ENCODE measurements around the gene UCK2.

UCK2 gene

DNA sequence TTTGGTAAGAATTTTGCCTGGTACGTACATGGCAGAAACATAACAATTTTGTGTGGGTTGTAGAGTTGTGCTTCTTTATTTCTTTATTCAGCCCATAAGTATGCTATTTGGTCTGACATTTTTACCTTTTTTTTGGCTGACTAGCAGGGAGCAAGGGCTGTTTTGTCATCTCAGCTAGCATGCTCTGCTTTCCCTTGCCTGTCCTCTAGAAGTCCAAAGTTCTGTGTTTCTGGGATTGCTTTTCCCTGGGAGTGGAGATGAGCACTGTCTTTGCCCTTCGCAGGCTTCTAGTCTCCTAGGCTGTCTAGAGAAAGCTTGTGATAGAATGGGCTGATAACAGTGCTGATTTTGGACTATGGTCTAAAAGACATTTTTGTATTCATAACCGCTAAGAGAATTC, 7.5 kb downstream of the UCK2 start:
- no peak for DNase-seq

GRCh38 chr1:165836664-165837482, 9.5 kb downstream of the UCK2 start:
- DNase-seq, result no peak

DNA sequence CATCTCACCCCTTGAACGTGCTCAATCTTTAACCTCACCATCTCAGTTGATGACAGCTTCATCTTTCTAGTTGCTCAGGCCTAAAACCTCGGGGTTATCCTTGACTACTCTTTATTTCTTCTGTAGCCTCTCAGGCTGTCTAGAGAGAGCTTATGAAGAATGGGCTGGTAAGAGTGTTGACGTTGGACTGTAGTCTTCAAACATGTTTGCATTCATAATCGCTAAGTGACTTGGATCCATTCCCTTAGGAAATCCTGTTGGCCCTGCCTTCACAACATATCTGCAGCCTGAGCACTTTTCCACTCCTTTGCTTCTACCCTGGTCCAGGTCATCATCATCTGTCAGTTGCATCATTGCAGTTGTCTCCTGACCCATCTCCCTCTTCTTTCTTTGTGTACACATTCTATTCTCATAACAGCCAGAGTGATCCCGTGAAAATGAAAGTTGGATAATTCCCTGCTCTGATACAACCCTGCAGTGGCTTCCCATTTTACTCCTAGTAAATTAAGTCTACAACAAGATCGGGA, 10.5 kb downstream of the UCK2 start:
- no peak for DNase-seq

DNA sequence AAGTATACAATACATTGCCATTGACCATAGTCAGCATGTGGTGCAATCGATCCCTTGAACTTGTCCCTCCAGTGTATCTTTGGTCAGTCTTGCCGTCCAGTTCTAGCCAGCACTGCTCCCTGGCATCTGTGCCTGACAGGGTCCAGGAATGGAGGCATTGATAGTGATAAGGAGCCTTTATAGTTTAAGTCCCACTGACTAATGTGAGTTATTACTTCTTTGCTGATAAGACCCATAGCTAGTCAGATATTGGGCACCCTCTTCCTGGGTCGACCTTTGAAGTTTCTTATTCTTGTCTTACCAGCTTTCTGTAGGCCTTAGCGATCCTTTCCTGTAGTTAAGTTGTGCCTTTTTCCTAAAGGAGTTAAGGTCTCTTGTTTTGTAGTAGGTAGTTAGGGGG, 13.0 kb downstream of the UCK2 start:
- no peak for DNase-seq

- no peak for DNase-seq
Measured at GRCh38 chr1:165841582-165842017, 14.2 kb downstream of the UCK2 start.

DNA sequence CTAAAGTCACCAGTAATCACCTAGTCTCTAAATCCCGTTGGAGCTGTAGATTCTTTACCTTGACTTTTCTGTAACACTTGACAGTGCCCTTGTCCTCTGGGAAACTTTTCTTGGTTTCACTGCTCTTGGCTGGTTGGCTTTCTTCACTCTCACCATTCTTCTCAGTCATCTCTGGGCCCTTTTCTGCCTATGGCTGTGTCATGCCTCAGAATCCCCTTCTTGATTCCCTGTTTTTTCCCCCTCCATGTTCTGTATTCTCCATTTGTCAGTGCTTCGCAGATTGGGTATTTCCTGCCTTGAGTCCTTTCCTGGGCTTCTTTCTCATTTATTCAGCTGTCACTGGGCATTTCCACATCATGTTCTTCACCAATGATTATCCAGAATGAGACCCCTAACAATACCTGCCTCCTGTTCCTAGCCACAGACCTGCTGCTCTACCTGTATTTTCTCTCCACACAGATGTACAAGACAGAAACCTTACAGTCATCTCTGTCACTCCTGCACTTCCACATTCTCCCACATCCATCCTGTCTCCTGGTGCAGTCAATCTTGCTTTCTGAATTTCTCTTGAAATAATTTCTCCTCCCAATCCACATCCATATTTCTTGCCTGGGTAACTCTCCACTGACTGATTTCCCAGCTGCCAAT, 14.7 kb downstream of the UCK2 start:
- DNase-seq, result no peak

GRCh38 chr1:165842671-165843129, 15.3 kb downstream of the UCK2 start:
- DNase-seq, result no peak

DNA sequence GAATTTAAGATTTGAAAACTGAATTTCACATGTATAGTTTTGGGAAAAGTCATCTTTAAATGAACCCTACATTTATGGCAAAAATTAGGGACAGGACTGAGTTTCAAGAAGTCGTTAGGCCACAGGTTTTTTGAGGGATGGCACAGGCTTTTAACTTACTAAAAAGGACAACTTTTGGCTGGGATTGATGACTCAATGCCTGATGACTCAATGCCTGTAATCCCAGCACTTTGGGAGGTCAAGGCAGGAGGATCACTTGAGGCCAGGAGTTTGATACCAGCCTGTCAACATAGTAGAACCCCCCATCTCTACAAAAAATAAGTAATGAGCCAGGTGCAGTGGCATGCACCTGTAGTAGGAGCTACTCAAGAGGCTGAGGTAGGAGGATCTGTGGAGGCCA, 15.9 kb downstream of the UCK2 start:
- DNase-seq, result no peak

- no peak for DNase-seq
Measured at GRCh38 chr1:165844114-165844798, 16.8 kb downstream of the UCK2 start.

GRCh38 chr1:165844933-165845332, 17.5 kb downstream of the UCK2 start:
- no peak for DNase-seq

GRCh38 chr1:165845569-165845968, 18.2 kb downstream of the UCK2 start:
- no peak for DNase-seq

DNA sequence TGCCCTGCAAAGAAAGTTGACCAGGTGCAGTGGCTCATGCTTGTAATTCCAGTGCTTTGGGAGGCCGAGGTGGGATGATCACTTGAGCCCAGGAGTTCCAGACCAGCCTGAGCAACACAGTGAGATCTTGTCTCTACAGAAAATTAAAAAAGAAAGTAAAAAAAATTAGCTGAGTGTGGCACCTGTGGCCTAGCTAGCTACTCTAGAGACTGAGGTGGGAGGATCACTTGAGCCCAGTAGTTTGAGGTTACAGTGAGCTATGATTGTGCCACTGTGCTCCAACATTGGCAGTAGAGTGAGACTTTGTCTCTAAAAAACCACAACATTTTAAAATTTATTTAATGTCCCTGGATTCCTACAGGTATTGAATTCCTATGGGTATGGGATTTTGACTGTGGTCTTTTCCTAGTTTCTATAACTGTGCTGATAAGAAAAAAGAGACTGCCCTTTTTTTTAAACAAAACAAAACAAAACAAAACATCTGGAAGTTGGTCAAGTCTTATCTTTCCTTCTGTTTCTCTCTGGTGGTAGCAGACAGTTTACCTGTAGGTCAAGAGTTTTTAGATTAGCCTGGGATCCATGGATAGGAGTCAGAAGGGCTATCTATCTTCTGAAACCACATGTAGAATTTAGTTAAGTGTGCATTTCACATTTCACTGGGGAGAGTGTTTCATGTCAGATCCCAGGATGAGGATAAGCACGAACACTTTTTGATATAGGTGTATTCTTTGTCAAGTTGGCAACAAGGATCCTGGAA, 18.8 kb downstream of the UCK2 start:
- DNase-seq, result no peak

DNA sequence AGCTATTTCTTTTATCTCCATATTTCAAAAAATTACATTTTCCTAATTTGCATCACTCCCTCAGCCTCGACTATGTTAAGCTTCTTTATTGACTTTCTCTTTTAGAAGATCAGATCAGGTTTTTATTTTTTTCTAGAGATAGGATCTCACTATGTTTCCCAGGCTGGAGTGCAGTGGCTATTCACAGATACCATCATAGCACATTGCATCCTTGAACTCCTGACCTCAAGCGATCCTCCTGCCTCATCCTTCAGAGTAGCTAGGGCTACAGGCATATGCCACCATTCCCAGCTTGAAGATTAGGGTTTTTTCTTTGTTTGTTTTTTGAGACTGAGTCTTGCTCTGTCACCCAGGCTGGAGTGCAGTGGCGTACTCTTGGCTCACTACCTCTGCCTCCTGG, 20.1 kb downstream of the UCK2 start:
- no peak for DNase-seq

GRCh38 chr1:165849353-165850133, 22.1 kb downstream of the UCK2 start:
- no peak for DNase-seq

GRCh38 chr1:165851034-165851658, 23.7 kb downstream of the UCK2 start:
- DNase-seq, result no peak

- no peak for DNase-seq
Measured at GRCh38 chr1:165852871-165853270, 25.5 kb downstream of the UCK2 start.

- no peak for DNase-seq
Measured at GRCh38 chr1:165853528-165854075, 26.2 kb downstream of the UCK2 start.

- no peak for DNase-seq
Measured at GRCh38 chr1:165854101-165854845, 26.9 kb downstream of the UCK2 start.

GRCh38 chr1:165855010-165855838, 27.8 kb downstream of the UCK2 start:
- DNase-seq, result no peak

Measured in effector CD8-positive, alpha-beta T cell (primary cell).